ENCODE measurements around the gene RGMA. TPM values are rescaled to one million over a fixed set of nuclear protein-coding genes. Genes with fewer than 3 reads are reported as not detected.

The RGMA gene
- total and polyA plus RNA-seq, 10 of the 15 experiments (the other 5 are each of a cell fraction or from before 2014, with no cell fraction given): not detected

DNA sequence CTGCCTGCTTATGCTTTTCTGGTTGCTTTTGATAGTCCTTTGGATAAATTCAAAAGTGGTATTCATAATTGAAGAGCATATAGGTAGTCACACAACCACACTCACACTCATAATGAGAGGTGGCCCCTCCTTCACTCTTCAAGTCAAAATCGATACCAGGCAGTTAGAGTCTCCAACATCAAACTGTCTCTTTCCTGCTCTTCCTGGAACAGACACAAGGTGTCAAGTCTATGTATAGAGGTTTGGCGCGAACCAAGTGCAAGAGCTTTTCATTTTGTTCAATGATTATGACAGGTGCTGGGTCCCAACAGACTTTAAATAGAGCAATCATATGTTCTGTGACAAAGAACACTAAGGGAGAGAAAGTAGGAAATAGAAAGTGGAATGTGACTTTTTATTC, 29.9 kb upstream of the RGMA start:
- CTCF ChIA-PET: no interaction called here
- DNase-seq (ENCODE audit: low read depth, low spot score): no peak
- H3K4me1 ChIP-seq (ENCODE audit: control insufficient read depth, insufficient read depth, low read length): no peaks in the 10 kb centered on the region
- RAD21 ChIA-PET (ENCODE audit: unreplicated experiment): no interaction called here
- no peaks in the 10 kb centered on the region for H4K20me1 ChIP-seq (ENCODE audit: control insufficient read depth, insufficient read depth)
- WGBS (ENCODE audit: insufficient coverage, insufficient replicate concordance, low lambda C conversion rate, missing lambda C conversion rate): 63% methylated on average over 3 of the region's 3 CpGs
- no peak overlapping the region for H3K4me3 ChIP-seq
- H3K79me2 ChIP-seq (ENCODE audit: control insufficient read depth, insufficient read depth, low read length): no peaks in the 10 kb centered on the region
- no peak overlapping the region for H3K27ac ChIP-seq (ENCODE audit: control insufficient read depth, insufficient read depth)
- no peaks in the 10 kb centered on the region for H3K36me3 ChIP-seq (ENCODE audit: control insufficient read depth in 2 of 2, insufficient read depth in 2 of 2, low read length in 1 of 2)
- no peak overlapping the region for H3K4me2 ChIP-seq (ENCODE audit: control insufficient read depth, insufficient read depth)
- no peak overlapping the region for H2AFZ ChIP-seq (ENCODE audit: control insufficient read depth, low read depth, low read length)
- intact Hi-C loops (cut with micrococcal nuclease; ENCODE audit: unreplicated experiment): no loop called here
- no TSS peak for BruUV-seq (replicated peaks)
- no peak for ATAC-seq
- no peak for TF ChIP-seq RBBP5 (conservative IDR thresholded peaks at IDR 0.05)
- no peak for FAIRE-seq
- no peak overlapping the region for H3K9ac ChIP-seq (ENCODE audit: control insufficient read depth, insufficient read depth, low read length)
- in situ Hi-C loops (cut with MboI): no loop called here
- POLR2A ChIA-PET: no interaction called here
- SMC1A ChIA-PET (ENCODE audit: uncharacterized antibody, unreplicated experiment): no interaction called here
- no peaks in the 10 kb centered on the region for H3K9me3 ChIP-seq (replicated peaks; ENCODE audit: control insufficient read depth, insufficient read depth, low read length)
- no peaks in the 10 kb centered on the region for H3K27me3 ChIP-seq (replicated peaks in 1 of 2; ENCODE audit: control insufficient read depth in 2 of 2, insufficient read depth in 2 of 2, low read length in 1 of 2)

DNA sequence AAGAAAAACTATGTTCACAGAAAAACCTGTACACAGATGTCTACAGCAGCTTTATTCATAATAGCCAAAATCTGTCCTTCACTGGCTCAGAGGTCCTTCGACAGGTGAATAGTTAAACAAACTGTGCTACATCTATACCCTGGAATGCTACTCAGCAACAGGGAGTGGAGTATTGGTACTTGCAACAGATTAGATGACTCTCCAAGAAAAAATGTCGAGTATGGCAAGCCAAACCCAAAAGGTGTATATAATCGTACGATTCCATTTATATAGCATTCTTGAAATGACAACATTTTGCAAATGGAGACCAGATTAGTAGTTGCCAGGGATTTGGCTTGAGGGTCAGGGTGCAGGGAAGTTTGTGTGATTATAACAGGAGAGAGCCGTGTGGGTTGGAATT, 22.4 kb upstream of the RGMA start:
- ChIA-PET SMC1A (ENCODE audit: uncharacterized antibody, unreplicated experiment) (no interaction called here), POLR2A (no interaction called here), CTCF (no interaction called here), RAD21 (ENCODE audit: unreplicated experiment) (no interaction called here)
- Histone ChIP-seq H3K4me2 (ENCODE audit: control insufficient read depth, insufficient read depth) (no peak overlapping the region), H3K27ac (ENCODE audit: control insufficient read depth, insufficient read depth) (no peak overlapping the region), H2AFZ (ENCODE audit: control insufficient read depth, low read depth, low read length) (no peak overlapping the region), H3K27me3 (replicated peaks in 1 of 2; ENCODE audit: control insufficient read depth in 2 of 2, insufficient read depth in 2 of 2, low read length in 1 of 2) (peaks cover 0 to 5% of the 10 kb centered on the region in 2 experiments; a peak in 2 of 4 replicates), H3K4me1 (ENCODE audit: control insufficient read depth, insufficient read depth, low read length) (no peaks in the 10 kb centered on the region), H4K20me1 (ENCODE audit: control insufficient read depth, insufficient read depth) (no peaks in the 10 kb centered on the region), H3K9ac (ENCODE audit: control insufficient read depth, insufficient read depth, low read length) (no peak overlapping the region), H3K79me2 (ENCODE audit: control insufficient read depth, insufficient read depth, low read length) (no peaks in the 10 kb centered on the region), H3K36me3 (ENCODE audit: control insufficient read depth in 2 of 2, insufficient read depth in 2 of 2, low read length in 1 of 2) (no peaks in the 10 kb centered on the region), H3K4me3 (no peak overlapping the region), H3K9me3 (replicated peaks; ENCODE audit: control insufficient read depth, insufficient read depth, low read length) (no peaks in the 10 kb centered on the region)
- no peak for ATAC-seq
- no peak for DNase-seq (ENCODE audit: low read depth, low spot score)
- no peak for FAIRE-seq
- in situ Hi-C loops (cut with MboI) (no loop called here), intact Hi-C loops (cut with micrococcal nuclease; ENCODE audit: unreplicated experiment) (no loop called here)
- WGBS (ENCODE audit: insufficient coverage, insufficient replicate concordance, low lambda C conversion rate, missing lambda C conversion rate): 31% methylated on average over 5 of the region's 5 CpGs
- BruUV-seq (replicated peaks): no TSS peak
- TF ChIP-seq, protein P1, sequence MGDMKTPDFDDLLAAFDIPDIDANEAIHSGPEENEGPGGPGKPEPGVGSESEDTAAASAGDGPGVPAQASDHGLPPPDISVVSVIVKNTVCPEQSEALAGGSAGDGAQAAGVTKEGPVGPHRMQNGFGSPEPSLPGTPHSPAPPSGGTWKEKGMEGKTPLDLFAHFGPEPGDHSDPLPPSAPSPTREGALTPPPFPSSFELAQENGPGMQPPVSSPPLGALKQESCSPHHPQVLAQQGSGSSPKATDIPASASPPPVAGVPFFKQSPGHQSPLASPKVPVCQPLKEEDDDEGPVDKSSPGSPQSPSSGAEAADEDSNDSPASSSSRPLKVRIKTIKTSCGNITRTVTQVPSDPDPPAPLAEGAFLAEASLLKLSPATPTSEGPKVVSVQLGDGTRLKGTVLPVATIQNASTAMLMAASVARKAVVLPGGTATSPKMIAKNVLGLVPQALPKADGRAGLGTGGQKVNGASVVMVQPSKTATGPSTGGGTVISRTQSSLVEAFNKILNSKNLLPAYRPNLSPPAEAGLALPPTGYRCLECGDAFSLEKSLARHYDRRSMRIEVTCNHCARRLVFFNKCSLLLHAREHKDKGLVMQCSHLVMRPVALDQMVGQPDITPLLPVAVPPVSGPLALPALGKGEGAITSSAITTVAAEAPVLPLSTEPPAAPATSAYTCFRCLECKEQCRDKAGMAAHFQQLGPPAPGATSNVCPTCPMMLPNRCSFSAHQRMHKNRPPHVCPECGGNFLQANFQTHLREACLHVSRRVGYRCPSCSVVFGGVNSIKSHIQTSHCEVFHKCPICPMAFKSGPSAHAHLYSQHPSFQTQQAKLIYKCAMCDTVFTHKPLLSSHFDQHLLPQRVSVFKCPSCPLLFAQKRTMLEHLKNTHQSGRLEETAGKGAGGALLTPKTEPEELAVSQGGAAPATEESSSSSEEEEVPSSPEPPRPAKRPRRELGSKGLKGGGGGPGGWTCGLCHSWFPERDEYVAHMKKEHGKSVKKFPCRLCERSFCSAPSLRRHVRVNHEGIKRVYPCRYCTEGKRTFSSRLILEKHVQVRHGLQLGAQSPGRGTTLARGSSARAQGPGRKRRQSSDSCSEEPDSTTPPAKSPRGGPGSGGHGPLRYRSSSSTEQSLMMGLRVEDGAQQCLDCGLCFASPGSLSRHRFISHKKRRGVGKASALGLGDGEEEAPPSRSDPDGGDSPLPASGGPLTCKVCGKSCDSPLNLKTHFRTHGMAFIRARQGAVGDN (IDR thresholded peaks at IDR 0.05): no peak
- TF ChIP-seq MLLT1 (IDR thresholded peaks at IDR 0.05): no peak
- TF ChIP-seq RELA (IDR thresholded peaks at IDR 0.05; ENCODE audit: borderline replicate concordance, partially characterized antibody): no peak
- TF ChIP-seq GABPA (IDR thresholded peaks at IDR 0.05; ENCODE audit: low read depth): no peak
- TF ChIP-seq SP1 (IDR thresholded peaks at IDR 0.05; ENCODE audit: low read depth, low read length): no peak
- TF ChIP-seq, protein P2, sequence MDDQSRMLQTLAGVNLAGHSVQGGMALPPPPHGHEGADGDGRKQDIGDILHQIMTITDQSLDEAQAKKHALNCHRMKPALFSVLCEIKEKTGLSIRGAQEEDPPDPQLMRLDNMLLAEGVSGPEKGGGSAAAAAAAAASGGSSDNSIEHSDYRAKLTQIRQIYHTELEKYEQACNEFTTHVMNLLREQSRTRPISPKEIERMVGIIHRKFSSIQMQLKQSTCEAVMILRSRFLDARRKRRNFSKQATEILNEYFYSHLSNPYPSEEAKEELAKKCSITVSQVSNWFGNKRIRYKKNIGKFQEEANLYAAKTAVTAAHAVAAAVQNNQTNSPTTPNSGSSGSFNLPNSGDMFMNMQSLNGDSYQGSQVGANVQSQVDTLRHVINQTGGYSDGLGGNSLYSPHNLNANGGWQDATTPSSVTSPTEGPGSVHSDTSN (IDR thresholded peaks at IDR 0.05; ENCODE audit: insufficient replicate concordance, low read depth, low read length): no peak
- no peak for TF ChIP-seq BHLHE40 (IDR thresholded peaks at IDR 0.05; ENCODE audit: borderline replicate concordance in 1 of 2, low read depth in 2 of 2, low read length in 1 of 2)
- TF ChIP-seq SMC3 (IDR thresholded peaks at IDR 0.05; ENCODE audit: borderline replicate concordance, low read length): no peak
- TF ChIP-seq ATF3 (IDR thresholded peaks at IDR 0.05; ENCODE audit: borderline replicate concordance, extremely low read depth, low read depth, low read length): no peak
- TF ChIP-seq RAD21 (IDR thresholded peaks at IDR 0.05; ENCODE audit: insufficient read depth, low read depth, low read length): no peak

Data from GM12878 (cell line).